Keratinocyte (primary cell): ENCODE results near the gene C3orf33. TPM values are rescaled to one million over a fixed set of nuclear protein-coding genes. Genes with fewer than 3 reads are reported as not detected.

Experiments used
- DNase-seq: peaks from one replicate; pipeline ENCODE4 v3.0.0-alpha.2; 2011; ENCODE audit warnings: low read depth, missing footprints, low spot score
- FAIRE-seq: peaks from 2 replicates; lab custom pipeline; 2011; peaks lifted over from hg19 to GRCh38; lab: Jason Lieb, UNC
- H2AFZ ChIP-seq: 2 replicates; pipeline ENCODE4 v1.6.0; 2012; ENCODE audit warnings: low read length, control low read depth, inconsistent platforms; ENCODE audit not compliant: control insufficient read depth
- H3K27ac ChIP-seq: 2 replicates; pipeline ENCODE4 v1.5.1; 2011; ENCODE audit warnings: low read length; ENCODE audit not compliant: control insufficient read depth, insufficient read depth
- H3K27me3 ChIP-seq: 3 replicates; pipeline ENCODE4 v1.6.0; 2011; ENCODE audit warnings: low read length; ENCODE audit not compliant: control insufficient read depth, insufficient read depth; ENCODE audit errors: extremely low read depth
- H3K36me3 ChIP-seq, 2 experiments: 2 replicates in 1 of 2; 3 replicates in 1 of 2; pipeline ENCODE4 v1.5.1; 2011; ENCODE audit warnings: low read length in 2 of 2, mild to moderate bottlenecking in 1 of 2; ENCODE audit not compliant: control insufficient read depth in 2 of 2, insufficient read depth in 2 of 2; ENCODE audit errors: extremely low read depth in 1 of 2
- H3K4me1 ChIP-seq: 3 replicates; pipeline ENCODE4 v1.5.1; 2011; ENCODE audit warnings: low read length; ENCODE audit not compliant: control insufficient read depth, insufficient read depth; ENCODE audit errors: extremely low read depth
- H3K4me2 ChIP-seq: 3 replicates; pipeline ENCODE4 v1.6.0; 2011; ENCODE audit warnings: low read depth, low read length; ENCODE audit not compliant: control insufficient read depth, insufficient read depth; ENCODE audit errors: extremely low read depth
- H3K4me3 ChIP-seq, 3 experiments: fragments of 200-600 bp in 1 of 3; sonication (generic) in 1 of 3; 2 replicates in 2 of 3; 3 replicates in 1 of 3; pipeline ENCODE4 v1.5.1; 2011 to 2016; ENCODE audit warnings: low read length in 3 of 3, mild to moderate bottlenecking in 3 of 3, control low read depth in 2 of 3, inconsistent platforms in 1 of 3, low read depth in 1 of 3, mixed read lengths in 1 of 3, mixed run types in 1 of 3, moderate library complexity in 1 of 3; ENCODE audit not compliant: control insufficient read depth in 2 of 3, insufficient read depth in 2 of 3; ENCODE audit errors: extremely low read depth in 1 of 3
- H3K79me2 ChIP-seq: 2 replicates; pipeline ENCODE4 v1.6.0; 2012; ENCODE audit warnings: low read length; ENCODE audit not compliant: control insufficient read depth, insufficient read depth
- H3K9ac ChIP-seq: 3 replicates; pipeline ENCODE4 v1.6.0; 2011; ENCODE audit warnings: low read length; ENCODE audit not compliant: control insufficient read depth, insufficient read depth; ENCODE audit errors: extremely low read depth
- H3K9me1 ChIP-seq: 3 replicates; pipeline ENCODE4 v1.6.0; 2011; ENCODE audit warnings: low read length; ENCODE audit not compliant: control insufficient read depth, insufficient read depth; ENCODE audit errors: extremely low read depth
- H3K9me3 ChIP-seq: 2 replicates; pipeline ENCODE4 v1.5.1; 2012; ENCODE audit warnings: low read depth, low read length; ENCODE audit not compliant: control insufficient read depth
- H4K20me1 ChIP-seq: 3 replicates; pipeline ENCODE4 v1.6.0; 2011; ENCODE audit warnings: low read length; ENCODE audit not compliant: control insufficient read depth, insufficient read depth; ENCODE audit errors: extremely low read depth
- CTCF ChIP-seq, 3 experiments: IDR thresholded peaks in 1 of 3; conservative IDR thresholded peaks in 1 of 3; optimal IDR thresholded peaks in 1 of 3; 2 replicates in 2 of 3; 3 replicates in 1 of 3; pipeline versions ENCODE3 to v1.5.1; 2011; ENCODE audit warnings: low read length in 3 of 3, mild to moderate bottlenecking in 3 of 3, moderate library complexity in 2 of 3, control low read depth in 1 of 3, inconsistent platforms in 1 of 3; ENCODE audit not compliant: insufficient read depth in 2 of 3; ENCODE audit errors: extremely low read depth in 1 of 3
- EZH2 ChIP-seq: IDR thresholded peaks from one replicate; pipeline ENCODE4 v1.6.1; 2012; ENCODE audit warnings: inconsistent platforms, mild to moderate bottlenecking, low read length, moderate library complexity
- dilution Hi-C: fragments of 300-500 bp; cut with MboI; formaldehyde crosslinking; loops from one replicate; pipeline ENCODE4 v1.7.0; 2020; ENCODE audit warnings: low sequenced_read_pairs; ENCODE audit not compliant: extremely low pct_ligation_motif_present
- polyA plus RNA-seq, 5 experiments: library from polyadenylated mRNA; depleted of rRNA in 3 of 5; stranded (reverse) in 3 of 5; stranded (forward) in 1 of 5; unstranded in 1 of 5; fragments of >200 nt; gene quantifications; 1 replicate in 1 of 5; 2 replicates in 3 of 5; 3 replicates in 1 of 5; pipeline versions ENCODE4 v1.2.1 to v1.2.3, GENCODE V29; 2011 to 2012; ENCODE audit warnings: missing spikeins in 2 of 5, low read depth in 1 of 5, low replicate concordance in 1 of 5

C3orf33 gene
- polyA plus RNA-seq, 1 donor (not counting 4 experiments of a cell fraction or from before 2014, with no cell fraction given), result 2.9 TPM

- Histone ChIP-seq H3K27me3 (peaks cover 5% of the 10 kb centered on the region), H3K9me1 (no peaks in the 10 kb centered on the region), H2AFZ (no peak overlapping the region), H3K4me2 (no peak overlapping the region), H3K9me3 (no peaks in the 10 kb centered on the region), H3K9ac (no peak overlapping the region), H3K27ac (no peak overlapping the region), H3K4me3 (no peak overlapping the region), H3K4me1 (no peaks in the 10 kb centered on the region), H3K36me3 (no peaks in the 10 kb centered on the region), H4K20me1 (no peaks in the 10 kb centered on the region), H3K79me2 (no peaks in the 10 kb centered on the region)
- DNase-seq (no peak), FAIRE-seq (no peak)
- TF ChIP-seq CTCF (optimal IDR thresholded peaks at IDR 0.05 in 1 of 3, IDR thresholded peaks at IDR 0.05 in 1 of 3, conservative IDR thresholded peaks at IDR 0.05 in 1 of 3; ENCODE audit: extremely low read depth in 1 of 3, insufficient read depth in 2 of 3, low read length in 3 of 3) (no peak), EZH2 (no peak)
- dilution Hi-C loops, result no loop called here
Observed at GRCh38 chr3:155737844-155738460, 68.1 kb downstream of the C3orf33 start.

GRCh38 chr3:155736381-155736780 is 69.7 kb downstream of the C3orf33 start:
- H3K9me3 ChIP-seq, result no peaks in the 10 kb centered on the region
- H3K9me1 ChIP-seq, result no peaks in the 10 kb centered on the region
- H3K4me1 ChIP-seq, result no peaks in the 10 kb centered on the region
- H3K4me3 ChIP-seq, result no peak overlapping the region
- FAIRE-seq, result no peak
- DNase-seq, result no peak
- H3K27me3 ChIP-seq, result no peaks in the 10 kb centered on the region
- H4K20me1 ChIP-seq, result no peaks in the 10 kb centered on the region
- no peak overlapping the region for H2AFZ ChIP-seq
- H3K36me3 ChIP-seq, result no peaks in the 10 kb centered on the region
- H3K79me2 ChIP-seq, result no peaks in the 10 kb centered on the region
- dilution Hi-C loops, result no loop called here
- H3K27ac ChIP-seq, result no peak overlapping the region
- no peak overlapping the region for H3K9ac ChIP-seq
- H3K4me2 ChIP-seq, result no peak overlapping the region
- no peak for TF ChIP-seq CTCF (optimal IDR thresholded peaks at IDR 0.05 in 1 of 3, IDR thresholded peaks at IDR 0.05 in 1 of 3, conservative IDR thresholded peaks at IDR 0.05 in 1 of 3; ENCODE audit: extremely low read depth in 1 of 3, insufficient read depth in 2 of 3, low read length in 3 of 3)
- TF ChIP-seq EZH2, result no peak
